ENCODE measurements around the gene NRXN3.

The NRXN3 gene

DNA sequence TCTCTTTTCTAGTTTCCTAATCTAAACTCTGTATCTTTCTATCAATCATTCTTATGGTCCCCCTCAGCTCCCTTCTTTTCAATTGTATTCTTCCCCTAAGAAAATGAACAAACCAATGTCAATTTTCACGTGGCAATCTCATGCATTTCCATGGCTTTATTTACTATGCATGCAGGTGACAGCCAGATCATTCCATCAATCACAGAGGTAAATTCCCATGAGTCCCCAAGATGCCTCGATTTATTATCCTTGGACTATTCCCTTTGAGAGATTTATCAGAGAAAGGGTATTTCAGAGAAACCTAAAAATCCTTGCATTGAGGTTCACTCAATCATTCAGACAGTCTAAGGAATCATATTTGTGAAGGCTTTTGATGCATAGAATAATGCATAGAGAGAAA, 1739.9 kb downstream of the NRXN3 start:
- DNase-seq (ENCODE audit: extremely low read depth, low read depth) = no peak
- TF ChIP-seq, protein P1, sequence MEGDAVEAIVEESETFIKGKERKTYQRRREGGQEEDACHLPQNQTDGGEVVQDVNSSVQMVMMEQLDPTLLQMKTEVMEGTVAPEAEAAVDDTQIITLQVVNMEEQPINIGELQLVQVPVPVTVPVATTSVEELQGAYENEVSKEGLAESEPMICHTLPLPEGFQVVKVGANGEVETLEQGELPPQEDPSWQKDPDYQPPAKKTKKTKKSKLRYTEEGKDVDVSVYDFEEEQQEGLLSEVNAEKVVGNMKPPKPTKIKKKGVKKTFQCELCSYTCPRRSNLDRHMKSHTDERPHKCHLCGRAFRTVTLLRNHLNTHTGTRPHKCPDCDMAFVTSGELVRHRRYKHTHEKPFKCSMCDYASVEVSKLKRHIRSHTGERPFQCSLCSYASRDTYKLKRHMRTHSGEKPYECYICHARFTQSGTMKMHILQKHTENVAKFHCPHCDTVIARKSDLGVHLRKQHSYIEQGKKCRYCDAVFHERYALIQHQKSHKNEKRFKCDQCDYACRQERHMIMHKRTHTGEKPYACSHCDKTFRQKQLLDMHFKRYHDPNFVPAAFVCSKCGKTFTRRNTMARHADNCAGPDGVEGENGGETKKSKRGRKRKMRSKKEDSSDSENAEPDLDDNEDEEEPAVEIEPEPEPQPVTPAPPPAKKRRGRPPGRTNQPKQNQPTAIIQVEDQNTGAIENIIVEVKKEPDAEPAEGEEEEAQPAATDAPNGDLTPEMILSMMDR (IDR thresholded peaks at IDR 0.05; ENCODE audit: low read depth, low read length) = no peak

DNA sequence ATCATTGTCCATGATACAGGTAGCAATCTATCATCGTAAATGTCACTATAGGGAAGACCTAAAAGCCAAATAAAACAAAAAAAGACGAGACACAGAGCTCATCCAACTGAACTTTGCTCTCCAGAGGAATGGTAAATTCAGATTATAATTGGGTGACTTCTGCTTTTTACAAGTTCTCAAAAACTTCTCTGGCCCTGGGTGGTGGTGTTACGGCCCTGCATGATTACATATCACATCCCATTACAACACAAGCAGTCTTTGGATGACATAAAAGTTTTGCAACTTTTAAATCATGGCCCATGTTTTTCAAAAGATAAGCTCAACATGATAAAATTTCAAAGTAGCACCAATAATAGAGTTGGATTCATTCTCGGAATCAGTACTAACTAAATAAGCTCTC, 1741.6 kb downstream of the NRXN3 start:
- DNase-seq (ENCODE audit: extremely low read depth, low read depth) = no peak
- TF ChIP-seq, protein P1 (IDR thresholded peaks at IDR 0.05; ENCODE audit: low read depth, low read length) = no peak

DNA sequence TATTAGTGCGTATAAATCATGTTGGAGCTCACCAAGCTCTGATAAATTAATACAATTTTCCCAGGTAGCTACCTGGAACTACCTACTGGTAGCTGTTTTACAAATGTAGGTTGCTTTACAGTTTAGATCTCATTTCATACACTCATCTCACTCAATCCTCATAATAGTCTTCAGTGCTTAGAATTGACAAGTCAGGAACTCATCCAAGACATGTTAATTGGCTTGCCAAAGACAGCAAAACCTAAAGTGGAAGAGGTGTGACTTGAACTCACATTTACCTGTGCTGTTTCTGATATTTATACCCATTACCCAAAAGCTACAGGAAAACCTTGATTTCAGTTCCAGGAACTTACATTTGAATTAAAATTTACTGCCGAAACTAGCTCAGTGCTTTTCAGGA, 1744.4 kb downstream of the NRXN3 start:
- TF ChIP-seq, protein P1 (IDR thresholded peaks at IDR 0.05; ENCODE audit: low read depth, low read length) = no peak
- DNase-seq (ENCODE audit: extremely low read depth, low read depth) = no peak

DNA sequence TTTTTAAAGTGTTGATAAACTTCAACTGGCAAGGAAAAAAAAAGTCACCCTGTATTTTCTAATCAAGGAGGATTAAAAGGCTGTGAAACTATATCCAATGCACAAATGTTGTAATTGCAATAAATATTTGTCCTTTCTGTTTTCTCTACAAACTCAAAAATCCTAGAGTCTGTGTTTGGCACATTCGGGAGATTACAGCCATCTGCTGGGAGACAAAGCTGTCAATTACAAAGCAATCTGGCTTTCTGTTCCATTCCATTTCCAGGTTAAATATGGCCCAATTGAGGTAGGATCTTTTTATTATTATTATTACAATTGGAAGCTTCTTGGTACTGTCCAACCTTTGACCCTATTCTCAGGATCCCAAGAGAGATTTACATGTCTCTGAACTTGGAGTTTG, 1745.2 kb downstream of the NRXN3 start:
- no peak for DNase-seq (ENCODE audit: extremely low read depth, low read depth)
- TF ChIP-seq, protein P1 (IDR thresholded peaks at IDR 0.05; ENCODE audit: low read depth, low read length) = no peak

DNA sequence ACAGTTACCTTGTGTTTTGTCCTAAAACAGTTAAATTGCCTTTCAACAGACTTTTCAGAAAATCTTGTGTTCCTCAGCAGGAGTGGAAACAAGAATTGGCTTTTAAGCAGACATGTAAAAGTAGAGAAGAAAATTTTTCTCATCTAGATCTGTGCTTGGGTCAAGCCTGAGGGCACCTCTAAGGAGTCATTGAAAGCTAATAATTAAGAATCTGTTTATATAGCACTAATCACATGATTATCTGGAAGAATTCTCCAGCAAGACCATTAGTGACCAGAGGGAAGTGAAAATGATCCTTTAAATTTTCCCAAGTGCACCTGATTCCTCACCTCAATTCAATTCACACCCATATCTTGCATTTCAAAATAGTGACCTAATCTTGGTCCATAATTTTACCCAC, 1746.1 kb downstream of the NRXN3 start:
- DNase-seq (ENCODE audit: extremely low read depth, low read depth) = no peak

DNA sequence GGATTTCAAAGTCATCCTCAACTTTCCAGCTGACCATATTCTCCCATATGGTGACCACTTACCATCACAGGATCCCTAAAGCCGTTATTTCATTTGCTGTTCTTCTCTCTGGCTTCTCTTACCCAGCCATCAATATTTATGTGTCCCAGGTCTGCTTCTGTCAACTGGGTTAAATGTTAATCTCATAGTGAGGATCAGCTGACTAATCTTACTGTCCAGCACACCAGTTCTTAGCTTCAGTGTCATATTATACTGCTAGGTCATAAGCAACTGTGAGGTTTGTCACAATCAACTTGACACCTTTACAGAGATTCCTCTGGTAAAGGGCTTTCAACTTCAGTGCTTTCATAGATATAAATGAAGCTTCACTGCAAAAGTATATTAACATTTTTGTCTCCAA, 1746.7 kb downstream of the NRXN3 start:
- TF ChIP-seq, protein P1 (IDR thresholded peaks at IDR 0.05; ENCODE audit: low read depth, low read length) = no peak
- DNase-seq (ENCODE audit: extremely low read depth, low read depth) = no peak

More for the DNA sequence above, 1746.1 kb downstream of the NRXN3 start:
- TF ChIP-seq, protein P1 (IDR thresholded peaks at IDR 0.05; ENCODE audit: low read depth, low read length) = no peak
